ENCODE results near the gene NECAB2.

DNA sequence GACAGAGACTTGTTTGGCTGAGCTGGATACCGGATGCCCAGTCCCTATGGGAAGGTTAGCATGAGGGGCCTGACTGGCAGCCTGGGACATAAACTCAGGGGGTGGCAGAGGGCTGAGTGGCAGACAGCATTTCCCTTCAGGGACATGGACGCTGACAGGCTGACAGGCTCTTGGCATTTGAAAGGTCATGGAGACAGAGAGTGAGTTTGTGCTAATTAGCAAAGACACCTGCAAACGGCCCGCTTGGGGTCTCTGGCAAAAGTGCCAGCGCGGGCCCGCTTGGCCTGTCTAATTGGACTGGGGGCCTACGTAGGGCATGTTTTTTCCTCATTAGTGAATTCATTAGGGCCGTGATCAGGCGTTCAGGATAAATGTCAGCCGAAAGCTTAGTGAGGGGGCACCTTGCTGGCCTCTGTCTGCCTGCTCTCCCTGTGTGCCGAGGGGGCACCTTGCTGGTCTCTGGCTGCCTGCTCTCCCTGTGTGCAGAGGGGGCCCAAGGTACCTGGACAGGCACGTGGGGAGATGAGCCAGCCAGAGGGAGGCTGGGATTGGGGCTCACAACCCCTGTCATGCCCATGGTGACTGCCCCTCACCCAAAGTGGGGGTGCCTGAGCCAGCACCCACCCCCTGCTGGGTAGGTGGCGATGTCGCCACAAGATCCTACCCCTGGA lies 7.7 kb downstream of the NECAB2 start:
- TF ChIP-seq, protein P1, sequence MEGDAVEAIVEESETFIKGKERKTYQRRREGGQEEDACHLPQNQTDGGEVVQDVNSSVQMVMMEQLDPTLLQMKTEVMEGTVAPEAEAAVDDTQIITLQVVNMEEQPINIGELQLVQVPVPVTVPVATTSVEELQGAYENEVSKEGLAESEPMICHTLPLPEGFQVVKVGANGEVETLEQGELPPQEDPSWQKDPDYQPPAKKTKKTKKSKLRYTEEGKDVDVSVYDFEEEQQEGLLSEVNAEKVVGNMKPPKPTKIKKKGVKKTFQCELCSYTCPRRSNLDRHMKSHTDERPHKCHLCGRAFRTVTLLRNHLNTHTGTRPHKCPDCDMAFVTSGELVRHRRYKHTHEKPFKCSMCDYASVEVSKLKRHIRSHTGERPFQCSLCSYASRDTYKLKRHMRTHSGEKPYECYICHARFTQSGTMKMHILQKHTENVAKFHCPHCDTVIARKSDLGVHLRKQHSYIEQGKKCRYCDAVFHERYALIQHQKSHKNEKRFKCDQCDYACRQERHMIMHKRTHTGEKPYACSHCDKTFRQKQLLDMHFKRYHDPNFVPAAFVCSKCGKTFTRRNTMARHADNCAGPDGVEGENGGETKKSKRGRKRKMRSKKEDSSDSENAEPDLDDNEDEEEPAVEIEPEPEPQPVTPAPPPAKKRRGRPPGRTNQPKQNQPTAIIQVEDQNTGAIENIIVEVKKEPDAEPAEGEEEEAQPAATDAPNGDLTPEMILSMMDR (IDR thresholded peaks at IDR 0.05 in 4 of 5, conservative IDR thresholded peaks at IDR 0.05 in 1 of 5) = no peak
- no peak for TF ChIP-seq POLR2A (IDR thresholded peaks at IDR 0.05)
